Measurements from ENCODE around the gene WDR77.
A peak's percentile ranks its signal among the peaks of the same experiment; 100 is the strongest.

Gene WDR77

GRCh38 chr1:111469539-111469938 is 20.5 kb upstream of the WDR77 start:
- DNase-seq (ENCODE audit: low read depth in 2 of 2): no peak

- no peak for DNase-seq (ENCODE audit: low read depth in 2 of 2)
These were observed 19.7 kb upstream of the WDR77 start for GRCh38 chr1:111468717-111469100.

GRCh38 chr1:111467865-111468716 is 19.0 kb upstream of the WDR77 start:
- no peak for DNase-seq (ENCODE audit: low read depth in 2 of 2)

GRCh38 chr1:111466480-111466879 is 17.4 kb upstream of the WDR77 start:
- no peak for DNase-seq (ENCODE audit: low read depth in 2 of 2)

GRCh38 chr1:111465754-111466153 is 16.7 kb upstream of the WDR77 start:
- DNase-seq (ENCODE audit: low read depth in 2 of 2): no peak

- DNase-seq (ENCODE audit: low read depth in 2 of 2): no peak
These were observed 14.1 kb upstream of the WDR77 start for GRCh38 chr1:111463029-111463683.

- no peak for DNase-seq (ENCODE audit: low read depth in 2 of 2)
These were observed 13.4 kb upstream of the WDR77 start for GRCh38 chr1:111462370-111463028.

- no peak for DNase-seq (ENCODE audit: low read depth in 2 of 2)
These were observed 12.7 kb upstream of the WDR77 start for GRCh38 chr1:111461765-111462164.

GRCh38 chr1:111455642-111456031 is 6.6 kb upstream of the WDR77 start:
- DNase-seq (ENCODE audit: low read depth in 2 of 2): no peak

- DNase-seq (ENCODE audit: low read depth in 2 of 2): no peak
These were observed 6.0 kb upstream of the WDR77 start for GRCh38 chr1:111454859-111455641.

GRCh38 chr1:111453706-111454105 is 4.7 kb upstream of the WDR77 start:
- no peak for DNase-seq (ENCODE audit: low read depth in 2 of 2)

- DNase-seq (ENCODE audit: low read depth in 2 of 2): no peak
These were observed 3.5 kb upstream of the WDR77 start for GRCh38 chr1:111452581-111452980.

GRCh38 chr1:111450185-111450584 is 1.1 kb upstream of the WDR77 start:
- no peak for DNase-seq (ENCODE audit: low read depth in 2 of 2)

- DNase-seq (ENCODE audit: low read depth in 2 of 2): no peak
These were observed 604 bp upstream of the WDR77 start for GRCh38 chr1:111449703-111450017.

- no peak for DNase-seq (ENCODE audit: low read depth in 2 of 2)
These were observed 556 bp downstream of the WDR77 start for GRCh38 chr1:111448482-111448917.

GRCh38 chr1:111446967-111447892 is 1.8 kb downstream of the WDR77 start:
- DNase-seq (ENCODE audit: low read depth in 2 of 2): no peak

GRCh38 chr1:111446546-111446945 is 2.5 kb downstream of the WDR77 start:
- DNase-seq (ENCODE audit: low read depth in 2 of 2): no peak

GRCh38 chr1:111444031-111444430 is 5.0 kb downstream of the WDR77 start:
- DNase-seq (ENCODE audit: low read depth in 2 of 2): no peak

GRCh38 chr1:111442457-111442856 is 6.6 kb downstream of the WDR77 start:
- DNase-seq (ENCODE audit: low read depth in 2 of 2): no peak

- peak; percentile 33 to 58 for DNase-seq (ENCODE audit: low read depth in 2 of 2)
These were observed 7.4 kb downstream of the WDR77 start for GRCh38 chr1:111441573-111442192.

Measured in stimulated activated CD8-positive, alpha-beta memory T cell treated with anti-CD3 and anti-CD28 coated beads, Interleukin-2, amount 100 ng/mL, for 1 hour (primary cell).